Measurements from ENCODE around the gene CNDP1.

DNA sequence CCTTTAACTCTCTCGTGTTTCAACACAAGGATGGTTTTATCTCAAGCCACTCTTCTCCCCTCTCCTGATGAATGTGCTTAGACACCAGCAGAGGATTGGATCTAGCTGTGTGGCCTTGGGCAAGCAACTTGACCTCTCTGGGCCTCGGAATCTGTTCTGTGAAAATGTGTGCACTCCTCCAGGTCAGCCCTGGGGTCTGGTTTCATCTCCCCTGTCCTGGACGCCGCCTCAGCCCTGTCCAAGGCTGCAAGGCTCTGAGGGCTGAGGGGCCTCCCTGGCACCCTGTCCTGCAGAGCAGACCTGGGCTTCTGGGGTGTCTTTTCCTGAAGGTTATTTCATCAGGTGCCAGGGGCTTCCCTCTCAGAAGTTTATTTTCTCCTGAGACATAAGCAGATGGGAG, 28.5 kb downstream of the CNDP1 start:
- TF ChIP-seq, protein P1, sequence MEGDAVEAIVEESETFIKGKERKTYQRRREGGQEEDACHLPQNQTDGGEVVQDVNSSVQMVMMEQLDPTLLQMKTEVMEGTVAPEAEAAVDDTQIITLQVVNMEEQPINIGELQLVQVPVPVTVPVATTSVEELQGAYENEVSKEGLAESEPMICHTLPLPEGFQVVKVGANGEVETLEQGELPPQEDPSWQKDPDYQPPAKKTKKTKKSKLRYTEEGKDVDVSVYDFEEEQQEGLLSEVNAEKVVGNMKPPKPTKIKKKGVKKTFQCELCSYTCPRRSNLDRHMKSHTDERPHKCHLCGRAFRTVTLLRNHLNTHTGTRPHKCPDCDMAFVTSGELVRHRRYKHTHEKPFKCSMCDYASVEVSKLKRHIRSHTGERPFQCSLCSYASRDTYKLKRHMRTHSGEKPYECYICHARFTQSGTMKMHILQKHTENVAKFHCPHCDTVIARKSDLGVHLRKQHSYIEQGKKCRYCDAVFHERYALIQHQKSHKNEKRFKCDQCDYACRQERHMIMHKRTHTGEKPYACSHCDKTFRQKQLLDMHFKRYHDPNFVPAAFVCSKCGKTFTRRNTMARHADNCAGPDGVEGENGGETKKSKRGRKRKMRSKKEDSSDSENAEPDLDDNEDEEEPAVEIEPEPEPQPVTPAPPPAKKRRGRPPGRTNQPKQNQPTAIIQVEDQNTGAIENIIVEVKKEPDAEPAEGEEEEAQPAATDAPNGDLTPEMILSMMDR (conservative IDR thresholded peaks at IDR 0.05 in 1 of 2, IDR thresholded peaks at IDR 0.05 in 1 of 2; ENCODE audit: extremely low read depth in 1 of 2, insufficient read depth in 1 of 2, low read depth in 1 of 2, low read length in 2 of 2), result no peak
- no peak for TF ChIP-seq EZH2 (IDR thresholded peaks at IDR 0.05; ENCODE audit: borderline replicate concordance, low read length)
